Diencephalon (tissue), 1 donor: ENCODE measurements around the gene HOXC6. TPM values are rescaled to one million over a fixed set of nuclear protein-coding genes. Genes with fewer than 3 reads are reported as not detected.

Source experiments
- small RNA-seq: library from RNA; depleted of rRNA; stranded (forward); fragments of <200 nt; gene quantifications from one replicate; pipeline ENCODE3, GENCODE V24; 2014
- total RNA-seq: library from RNA; depleted of rRNA; stranded (reverse); fragments of >200 nt; gene quantifications from one replicate; pipeline ENCODE4 v1.2.3, GENCODE V29; 2014

Gene HOXC6
- total RNA-seq, result not detected

DNA sequence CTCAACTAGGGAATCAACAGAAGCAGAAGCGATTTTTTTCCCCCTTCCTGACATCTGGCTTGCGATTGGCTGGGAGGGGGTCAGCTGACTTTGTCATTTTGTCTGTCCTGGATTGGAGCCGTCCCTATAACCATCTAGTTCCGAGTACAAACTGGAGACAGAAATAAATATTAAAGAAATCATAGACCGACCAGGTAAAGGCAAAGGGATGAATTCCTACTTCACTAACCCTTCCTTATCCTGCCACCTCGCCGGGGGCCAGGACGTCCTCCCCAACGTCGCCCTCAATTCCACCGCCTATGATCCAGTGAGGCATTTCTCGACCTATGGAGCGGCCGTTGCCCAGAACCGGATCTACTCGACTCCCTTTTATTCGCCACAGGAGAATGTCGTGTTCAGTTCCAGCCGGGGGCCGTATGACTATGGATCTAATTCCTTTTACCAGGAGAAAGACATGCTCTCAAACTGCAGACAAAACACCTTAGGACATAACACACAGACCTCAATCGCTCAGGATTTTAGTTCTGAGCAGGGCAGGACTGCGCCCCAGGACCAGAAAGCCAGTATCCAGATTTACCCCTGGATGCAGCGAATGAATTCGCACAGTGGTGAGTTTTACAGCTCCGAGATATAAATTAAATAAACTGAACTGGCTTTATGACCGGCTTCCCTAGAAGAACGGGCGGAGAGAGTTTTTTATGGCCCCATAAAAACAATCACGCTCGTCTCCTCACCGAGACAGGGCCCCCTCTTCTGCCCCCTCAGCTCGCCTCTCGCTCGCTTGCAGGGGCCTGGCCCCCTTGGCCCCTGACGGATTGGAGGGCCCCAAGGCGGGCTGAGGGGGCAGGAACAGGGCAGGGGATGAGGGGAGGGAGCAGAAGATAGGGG is at the start of gene HOXC6:
Gene HOXC6 (plus strand): TSS at position 127 of the 888 bp plus-strand sequence. CDS start 82 bp downstream, at position 209.

DNA sequence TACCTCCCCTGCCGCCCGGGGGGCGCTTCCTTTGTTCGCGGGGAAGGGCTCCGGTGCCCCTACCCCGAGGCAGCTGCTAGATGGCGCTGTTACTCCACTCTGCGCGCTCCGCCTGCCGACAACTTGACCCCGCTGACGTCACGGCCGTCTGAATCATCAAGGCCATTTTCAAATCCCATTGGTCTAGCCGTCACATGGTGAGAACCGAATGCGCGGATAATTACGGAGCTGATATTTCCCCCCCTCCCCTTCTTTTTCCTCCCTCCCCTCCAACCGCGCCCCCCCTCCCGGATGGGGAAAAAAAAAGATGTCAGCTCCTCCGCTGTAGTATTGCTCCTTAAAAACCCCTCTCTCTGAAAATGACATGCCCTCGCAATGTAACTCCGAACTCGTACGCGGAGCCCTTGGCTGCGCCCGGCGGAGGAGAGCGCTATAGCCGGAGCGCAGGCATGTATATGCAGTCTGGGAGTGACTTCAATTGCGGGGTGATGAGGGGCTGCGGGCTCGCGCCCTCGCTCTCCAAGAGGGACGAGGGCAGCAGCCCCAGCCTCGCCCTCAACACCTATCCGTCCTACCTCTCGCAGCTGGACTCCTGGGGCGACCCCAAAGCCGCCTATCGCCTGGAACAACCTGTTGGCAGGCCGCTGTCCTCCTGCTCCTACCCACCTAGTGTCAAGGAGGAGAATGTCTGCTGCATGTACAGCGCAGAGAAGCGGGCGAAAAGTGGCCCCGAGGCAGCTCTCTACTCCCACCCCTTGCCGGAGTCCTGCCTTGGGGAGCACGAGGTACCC is 43.1 kb upstream of the HOXC6 start, which contains the start of gene HOXC10:
Gene HOXC10 (plus strand): TSS at position 246 of the 791 bp plus-strand sequence. CDS start 114 bp downstream, at position 360.

DNA sequence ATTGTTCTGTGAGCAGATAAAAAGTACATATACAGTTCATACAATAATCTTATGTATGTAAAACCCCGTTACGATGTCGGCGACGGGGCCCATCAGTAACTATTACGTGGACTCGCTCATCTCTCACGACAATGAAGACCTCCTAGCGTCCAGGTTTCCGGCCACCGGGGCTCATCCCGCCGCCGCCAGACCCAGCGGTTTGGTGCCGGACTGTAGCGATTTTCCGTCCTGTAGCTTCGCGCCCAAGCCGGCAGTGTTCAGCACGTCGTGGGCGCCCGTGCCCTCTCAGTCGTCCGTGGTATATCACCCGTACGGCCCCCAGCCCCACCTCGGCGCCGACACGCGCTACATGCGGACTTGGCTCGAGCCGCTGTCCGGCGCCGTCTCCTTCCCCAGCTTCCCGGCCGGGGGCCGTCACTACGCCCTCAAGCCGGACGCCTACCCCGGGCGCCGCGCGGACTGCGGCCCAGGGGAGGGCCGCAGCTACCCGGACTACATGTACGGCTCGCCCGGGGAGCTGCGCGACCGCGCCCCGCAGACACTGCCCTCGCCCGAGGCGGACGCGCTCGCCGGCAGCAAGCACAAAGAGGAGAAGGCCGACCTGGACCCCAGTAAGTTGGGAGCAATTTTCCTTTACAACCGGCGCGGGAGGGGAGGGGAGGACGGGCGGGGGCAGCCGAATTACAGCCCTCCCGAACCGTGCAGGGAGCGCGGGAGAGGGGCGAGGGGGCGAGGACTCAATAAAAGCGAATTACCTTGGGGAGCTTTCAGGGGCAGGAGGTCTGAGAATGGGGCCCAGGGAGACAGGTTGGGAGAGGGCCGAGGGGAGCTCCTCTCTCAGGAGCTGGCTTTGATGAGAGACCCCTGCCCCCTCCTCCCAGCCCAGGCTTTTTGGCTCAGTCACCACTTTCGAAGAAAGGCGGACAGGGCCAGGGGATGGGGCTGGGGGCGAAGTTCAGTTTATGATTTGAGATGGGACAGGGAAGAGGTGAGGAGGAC is 27.8 kb upstream of the HOXC6 start, which contains the start of gene HOXC9:
Gene HOXC9 (plus strand): TSS at position 46 of the 999 bp plus-strand sequence. CDS start 28 bp downstream, at position 74.

DNA sequence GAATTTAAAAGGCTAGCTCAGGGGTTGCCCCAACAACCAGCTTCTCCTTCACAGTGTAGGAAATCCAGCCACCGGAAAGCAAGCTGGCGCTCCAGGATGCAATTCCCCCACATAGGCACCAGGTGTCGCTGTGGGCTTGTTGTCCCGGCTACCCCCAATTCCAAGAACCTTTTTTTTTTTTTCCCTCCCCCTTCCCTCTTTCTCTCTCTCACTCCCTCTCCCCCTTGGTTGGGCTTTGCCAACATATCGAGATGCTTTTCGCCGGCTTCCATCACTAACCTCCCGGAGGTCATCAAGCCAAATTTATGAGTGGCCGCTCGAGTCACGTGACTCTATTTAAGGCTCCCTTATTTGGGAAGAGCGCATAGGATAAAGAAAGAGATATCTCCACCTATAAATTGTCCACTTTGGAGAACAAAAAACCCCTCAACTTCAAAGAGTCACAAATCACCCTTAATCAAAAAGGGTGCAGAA is 4.4 kb downstream of the HOXC6 start, which contains the start of gene HOXC5:
Gene HOXC5 (plus strand): TSS at position 424 of the 474 bp plus-strand sequence. CDS start 73 bp downstream, outside the sequence.

DNA sequence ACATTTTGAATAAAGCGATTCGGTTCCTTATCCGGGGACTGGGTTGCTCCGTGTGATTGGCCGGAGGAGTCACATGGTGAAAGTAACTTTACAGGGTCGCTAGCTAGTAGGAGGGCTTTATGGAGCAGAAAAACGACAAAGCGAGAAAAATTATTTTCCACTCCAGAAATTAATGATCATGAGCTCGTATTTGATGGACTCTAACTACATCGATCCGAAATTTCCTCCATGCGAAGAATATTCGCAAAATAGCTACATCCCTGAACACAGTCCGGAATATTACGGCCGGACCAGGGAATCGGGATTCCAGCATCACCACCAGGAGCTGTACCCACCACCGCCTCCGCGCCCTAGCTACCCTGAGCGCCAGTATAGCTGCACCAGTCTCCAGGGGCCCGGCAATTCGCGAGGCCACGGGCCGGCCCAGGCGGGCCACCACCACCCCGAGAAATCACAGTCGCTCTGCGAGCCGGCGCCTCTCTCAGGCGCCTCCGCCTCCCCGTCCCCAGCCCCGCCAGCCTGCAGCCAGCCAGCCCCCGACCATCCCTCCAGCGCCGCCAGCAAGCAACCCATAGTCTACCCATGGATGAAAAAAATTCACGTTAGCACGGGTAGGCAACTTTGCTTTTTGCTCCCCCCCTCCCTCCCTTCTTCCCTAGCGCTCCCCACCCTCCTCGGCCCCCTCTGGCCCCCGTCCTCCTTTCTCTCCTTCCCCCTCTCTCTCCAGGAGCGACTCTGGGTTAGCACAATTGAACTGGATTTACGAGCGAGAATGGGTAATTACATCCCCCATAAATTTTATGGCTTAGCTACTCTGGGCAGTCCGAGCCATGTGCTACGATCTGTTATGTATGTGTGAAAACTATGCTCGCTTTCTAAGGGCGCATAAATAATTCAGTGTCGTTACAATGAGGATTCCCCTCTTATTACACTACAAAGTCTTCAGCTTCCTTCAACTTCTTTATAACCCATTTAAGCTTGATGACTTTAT is 25.8 kb downstream of the HOXC6 start, which contains the start of gene HOXC4:
Gene HOXC4 (plus strand): TSS at position 85 of the 991 bp plus-strand sequence. CDS start 88 bp downstream, at position 173.

Small RNAs within 50 kb of the gene (small RNA-seq; reads per million reads assigned to genes)
- gene HOXC5 (not detected), gene MIR196A2 (not detected), gene MIR615 (not detected)

Other genes starting within 250 kb of the HOXC6 start
- not detected for gene HOXC13, start 89.6 kb upstream of the HOXC6 start, total RNA-seq
- not detected for gene HOXC12, start 73.5 kb upstream of the HOXC6 start, total RNA-seq
- not detected for gene HOXC11, start 55.3 kb upstream of the HOXC6 start, total RNA-seq
- gene HOTAIR, start 53.5 kb upstream of the HOXC6 start, total RNA-seq, result not detected
- not detected for gene HOXC10, start 43.3 kb upstream of the HOXC6 start, total RNA-seq
- not detected for gene HOXC9, start 28.3 kb upstream of the HOXC6 start, total RNA-seq
- gene HOXC8, start 19.5 kb upstream of the HOXC6 start, total RNA-seq, result not detected
- gene HOXC5, start 4.6 kb downstream of the HOXC6 start, total RNA-seq, result not detected
- gene HOXC4, start 25.4 kb downstream of the HOXC6 start, total RNA-seq, result not detected
- gene SMUG1, start 160.5 kb downstream of the HOXC6 start, total RNA-seq, result 32.8 TPM